ENCODE measurements around the gene PTPRH.
A peak's percentile ranks its signal among the peaks of the same experiment; 100 is the strongest.

Gene PTPRH

GRCh38 chr19:55208880-55209692 is at the start of gene PTPRH:
TSS of gene PTPRH (minus strand) at chr19:55209501. CDS start at chr19:55209433, 68 bp downstream.
- peak; percentile 64 for DNase-seq (ENCODE audit: low spot score)

- DNase-seq (ENCODE audit: low spot score): no peak
Measured at GRCh38 chr19:55258476-55258827, 49.2 kb upstream of the PTPRH start.

GRCh38 chr19:55257461-55258420 is 48.4 kb upstream of the PTPRH start:
- peak; percentile 38 for DNase-seq (ENCODE audit: low spot score)

GRCh38 chr19:55256562-55257460 is 47.5 kb upstream of the PTPRH start:
- no peak for DNase-seq (ENCODE audit: low spot score)

GRCh38 chr19:55255618-55256423 is 46.5 kb upstream of the PTPRH start:
- peak; percentile 79 for DNase-seq (ENCODE audit: low spot score)

- DNase-seq (ENCODE audit: low spot score): no peak
Measured at GRCh38 chr19:55254625-55254977, 45.3 kb upstream of the PTPRH start.

- DNase-seq (ENCODE audit: low spot score): no peak
Measured at GRCh38 chr19:55253842-55254624, 44.7 kb upstream of the PTPRH start.

- no peak for DNase-seq (ENCODE audit: low spot score)
Measured at GRCh38 chr19:55252760-55253663, 43.7 kb upstream of the PTPRH start.

- peak; percentile 85 for DNase-seq (ENCODE audit: low spot score)
Measured at GRCh38 chr19:55251341-55252081, 42.2 kb upstream of the PTPRH start.

GRCh38 chr19:55250262-55251036 is 41.1 kb upstream of the PTPRH start:
- DNase-seq (ENCODE audit: low spot score): no peak

- no peak for DNase-seq (ENCODE audit: low spot score)
Measured at GRCh38 chr19:55249841-55250240, 40.5 kb upstream of the PTPRH start.

- no peak for DNase-seq (ENCODE audit: low spot score)
Measured at GRCh38 chr19:55248704-55249103, 39.4 kb upstream of the PTPRH start.

GRCh38 chr19:55248166-55248675 is 38.9 kb upstream of the PTPRH start:
- no peak for DNase-seq (ENCODE audit: low spot score)

GRCh38 chr19:55247621-55248099 is 38.4 kb upstream of the PTPRH start:
- peak; percentile 71 for DNase-seq (ENCODE audit: low spot score)

- no peak for DNase-seq (ENCODE audit: low spot score)
Measured at GRCh38 chr19:55246462-55247451, 37.5 kb upstream of the PTPRH start.
